HG03280 (cell line): ENCODE measurements around the gene CDH22.

Experiments used
- ATAC-seq: cut with Tn5 transposase; IDR thresholded peaks from one replicate; pipeline ENCODE4 v1.9.1; 2021; ENCODE audit warnings: mild to moderate bottlenecking, moderate library complexity; ENCODE audit not compliant: unreplicated experiment

CDH22 gene

GRCh38 chr20:46200582-46201570 lies 107.4 kb downstream of the CDH22 start:
- ATAC-seq: no peak

- no peak for ATAC-seq
Measured at GRCh38 chr20:46199198-46199597, 109.1 kb downstream of the CDH22 start.

DNA sequence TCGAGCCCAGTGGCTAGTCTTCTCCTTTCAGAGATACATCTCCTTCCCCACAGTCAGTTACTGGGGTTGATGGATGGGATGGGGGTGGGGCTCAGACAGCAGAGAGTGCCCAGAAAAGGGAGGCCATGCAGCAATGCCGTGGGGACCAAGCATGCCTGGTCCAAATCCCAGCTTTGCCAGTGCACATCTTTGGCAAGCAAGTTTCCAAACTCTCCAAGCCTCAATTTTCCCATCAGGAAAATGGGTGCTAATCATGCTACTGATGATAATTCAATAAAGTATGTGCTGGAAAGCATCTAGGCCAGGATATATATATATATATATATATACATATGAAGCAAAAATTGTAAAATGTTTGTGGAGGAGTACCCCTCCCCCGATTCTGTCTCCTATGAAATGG lies 111.3 kb downstream of the CDH22 start:
- no peak for ATAC-seq

DNA sequence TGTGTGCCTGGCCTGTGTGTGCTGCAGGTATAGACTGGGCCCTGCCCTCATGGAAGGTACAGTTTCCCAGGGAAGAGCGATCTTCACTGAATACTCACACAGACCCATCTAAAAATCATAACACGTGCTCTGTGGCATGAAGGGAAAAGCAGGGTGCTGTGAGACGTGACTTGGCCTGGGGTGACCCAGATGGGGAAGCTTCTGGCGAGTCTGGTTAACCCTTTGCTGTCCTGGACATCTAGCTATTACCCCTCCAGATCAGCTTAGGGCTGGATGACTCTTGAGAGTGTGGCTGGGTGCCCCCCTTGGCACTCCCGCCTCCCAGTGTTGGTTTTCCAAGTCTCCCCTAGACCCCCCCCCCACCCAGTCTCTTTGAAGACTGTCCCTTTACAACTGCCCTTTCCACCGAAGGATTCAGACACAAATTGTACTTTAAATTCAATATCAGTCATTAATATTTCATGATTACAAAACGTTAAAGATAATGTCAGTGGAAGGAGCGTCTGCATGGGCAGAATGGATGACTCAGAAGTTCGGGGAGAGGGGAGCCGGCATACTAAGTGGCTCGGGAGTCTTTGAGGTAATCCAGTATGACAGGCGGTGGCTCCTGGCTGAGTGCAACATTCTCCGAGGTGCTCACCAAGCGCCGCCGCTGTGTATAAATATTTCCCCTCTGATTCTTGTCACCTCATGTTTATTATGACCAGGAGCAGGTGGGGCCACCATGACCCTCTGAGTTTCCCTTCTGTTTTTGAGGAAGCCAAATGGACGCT lies 112.8 kb downstream of the CDH22 start:
- no peak for ATAC-seq

- no peak for ATAC-seq
Measured at GRCh38 chr20:46194409-46194808, 113.9 kb downstream of the CDH22 start.

DNA sequence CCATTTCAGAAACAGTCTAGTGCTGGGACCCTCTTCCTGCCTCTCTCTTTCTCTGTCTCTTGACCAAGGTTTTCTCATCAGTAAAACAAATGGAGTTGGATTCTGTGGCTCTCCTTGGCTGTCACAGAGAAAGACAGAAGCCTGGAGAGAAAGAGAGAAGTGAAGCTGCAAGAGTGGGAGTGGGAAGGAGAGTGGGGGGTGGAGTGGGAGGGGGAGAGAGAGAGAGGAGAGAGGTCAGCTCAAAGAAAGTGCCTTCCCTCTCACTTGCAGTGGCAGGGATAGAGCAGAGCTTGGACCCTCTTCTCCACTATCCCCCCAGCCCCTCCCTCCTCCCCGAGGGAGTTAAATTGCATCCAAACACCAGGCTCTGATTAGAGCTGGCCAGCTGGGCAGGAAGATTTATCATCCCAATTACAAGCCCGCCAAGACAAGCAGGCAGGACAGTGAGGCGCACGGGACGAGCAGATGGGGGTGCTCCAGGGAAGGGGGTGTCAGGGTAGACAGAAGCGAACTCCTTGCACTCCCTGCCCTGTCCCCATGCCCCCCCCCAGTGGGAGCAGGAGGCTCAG lies 115.8 kb downstream of the CDH22 start:
- no peak for ATAC-seq

DNA sequence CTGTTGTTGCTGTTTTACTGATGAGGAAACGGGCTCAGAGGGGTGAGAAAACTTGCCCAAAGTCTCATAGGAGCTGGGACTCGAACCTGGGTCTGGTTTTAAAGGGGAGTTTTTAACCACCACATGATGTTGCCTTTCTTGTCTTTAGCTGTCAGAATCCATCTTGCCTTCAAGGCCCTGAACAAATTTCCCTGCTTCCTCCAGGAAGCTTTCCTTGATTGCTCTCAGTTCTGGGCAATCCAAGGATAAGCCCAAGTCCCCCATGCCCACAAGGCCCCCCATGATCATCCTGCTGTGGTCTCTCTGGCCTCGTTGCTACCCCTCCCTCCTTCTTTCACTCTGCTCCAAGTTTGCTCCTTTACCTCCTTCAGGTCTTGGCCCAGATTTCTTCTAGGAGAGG lies 116.7 kb downstream of the CDH22 start:
- ATAC-seq: no peak

GRCh38 chr20:46191168-46191540 lies 117.1 kb downstream of the CDH22 start:
- no peak for ATAC-seq

- no peak for ATAC-seq
Measured at GRCh38 chr20:46190478-46191167, 117.7 kb downstream of the CDH22 start.

GRCh38 chr20:46188866-46189541 lies 119.3 kb downstream of the CDH22 start:
- ATAC-seq: no peak

GRCh38 chr20:46186210-46186609 lies 122.1 kb downstream of the CDH22 start:
- ATAC-seq: no peak

- ATAC-seq: no peak
Measured at GRCh38 chr20:46185353-46185752, 122.9 kb downstream of the CDH22 start.

- no peak for ATAC-seq
Measured at GRCh38 chr20:46183768-46184167, 124.5 kb downstream of the CDH22 start.

DNA sequence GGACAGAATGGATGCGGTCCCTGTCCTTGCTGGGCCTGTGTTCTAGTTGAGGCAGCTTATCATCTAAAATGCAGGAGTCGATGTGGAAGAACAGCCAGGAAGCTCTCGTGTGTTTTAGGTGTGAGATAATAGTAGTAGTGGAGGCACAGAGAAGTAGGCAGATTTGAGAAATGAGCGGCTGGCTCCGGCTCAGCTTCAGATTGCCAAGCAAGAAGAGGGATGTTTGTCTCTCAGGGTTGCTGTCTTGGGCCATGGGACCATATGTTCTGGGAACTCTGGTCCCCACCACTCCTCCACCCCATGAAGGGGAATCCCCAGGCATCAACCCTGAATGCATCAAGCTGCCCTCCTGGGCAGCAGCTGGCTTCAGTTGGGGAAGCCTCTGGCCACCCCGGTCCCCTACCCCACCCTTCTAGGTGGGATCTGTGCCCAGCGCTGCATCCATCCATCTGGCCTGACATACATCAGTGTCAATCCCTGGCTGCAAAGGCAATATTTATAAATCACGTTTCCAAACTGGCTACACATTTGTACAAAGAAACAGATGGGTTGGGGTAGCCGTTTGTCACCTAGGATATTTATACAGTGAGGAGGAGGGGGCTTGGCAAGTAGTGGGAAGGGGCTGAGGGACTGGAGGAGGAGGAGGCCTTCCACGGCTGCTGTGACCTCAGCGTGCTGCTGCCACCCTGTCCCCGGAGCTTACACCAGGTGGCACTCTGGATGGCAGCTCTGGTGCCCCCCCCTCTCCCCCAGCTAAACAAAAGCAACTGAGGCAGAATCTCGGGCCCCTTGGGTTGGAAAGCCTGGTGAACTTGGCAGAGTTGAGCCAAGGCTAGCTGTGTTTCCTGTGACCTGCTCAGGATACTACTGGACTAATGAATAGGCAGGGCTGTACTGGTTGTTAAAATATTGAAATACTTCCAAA lies 125.8 kb downstream of the CDH22 start:
- ATAC-seq: no peak

DNA sequence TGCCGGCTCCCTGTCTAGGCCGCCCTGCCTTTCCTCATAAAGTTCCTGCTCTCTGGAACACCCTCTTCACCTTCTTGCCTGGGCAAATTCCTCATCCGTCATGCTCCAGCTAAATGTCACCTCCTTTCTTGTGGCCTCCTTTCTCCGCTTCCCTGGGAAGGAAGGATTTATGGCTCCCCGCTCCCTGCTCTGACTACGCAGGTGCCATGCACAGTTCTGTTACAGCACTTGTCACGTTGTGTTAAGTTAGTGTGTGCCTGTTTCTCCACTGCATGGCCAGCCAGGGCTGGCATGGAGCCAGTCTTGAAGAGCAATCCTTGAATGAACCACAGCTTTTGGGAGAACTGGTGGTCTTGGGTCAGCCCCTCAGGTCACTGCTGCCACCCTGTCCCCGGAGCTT lies 128.4 kb downstream of the CDH22 start:
- ATAC-seq: no peak

- no peak for ATAC-seq
Measured at GRCh38 chr20:46178891-46179290, 129.4 kb downstream of the CDH22 start.

DNA sequence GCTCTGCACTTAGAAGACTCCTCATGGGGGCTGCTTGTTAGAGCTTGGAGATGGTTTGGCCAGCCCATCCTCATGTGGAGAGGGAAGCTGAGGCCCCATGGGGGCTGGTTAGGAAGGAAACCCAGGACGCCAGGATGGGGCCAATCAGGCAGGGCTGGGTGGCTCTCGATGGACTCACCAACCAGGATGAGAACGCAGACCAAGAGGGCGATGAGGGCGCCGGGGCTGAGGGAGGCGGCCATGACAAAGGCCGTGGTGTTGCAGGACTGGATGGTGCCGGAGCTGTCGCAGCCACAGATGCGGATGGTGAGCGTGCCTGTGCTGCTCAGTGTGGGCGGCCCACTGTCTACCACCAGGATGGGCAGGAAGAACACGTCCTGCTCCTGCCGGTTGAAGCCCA lies 130.5 kb downstream of the CDH22 start:
- ATAC-seq: no peak

DNA sequence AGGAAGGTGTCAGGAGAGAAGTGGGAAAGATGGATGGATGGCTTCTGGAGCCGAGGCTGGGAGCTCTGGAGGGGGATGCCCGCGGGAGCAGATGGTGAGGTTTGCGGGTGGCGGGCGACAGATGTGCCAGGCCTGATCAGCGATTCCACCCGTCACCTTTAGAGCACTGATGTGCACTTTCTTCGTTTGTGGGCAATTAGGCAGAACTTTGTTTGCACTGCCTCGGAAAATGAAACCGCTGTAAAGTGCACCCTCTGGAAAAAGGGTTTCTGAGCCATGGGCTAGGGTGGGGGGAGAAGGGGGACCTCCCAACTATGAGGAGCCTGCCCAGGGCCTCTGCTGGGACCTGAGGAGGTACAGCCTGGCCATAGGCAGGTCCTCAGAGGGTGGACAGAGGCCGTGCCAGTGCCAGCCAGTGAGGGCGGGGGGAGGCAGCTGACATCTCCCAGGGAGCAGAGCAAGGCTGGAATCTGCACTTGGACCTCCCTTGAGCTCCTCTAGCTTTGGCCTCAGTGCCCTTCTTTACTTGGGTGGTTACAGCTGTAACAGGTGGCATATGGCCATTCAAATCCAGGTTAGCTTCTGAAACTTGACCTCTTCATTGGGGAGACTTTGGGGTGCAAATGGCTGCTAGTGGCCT lies 131.4 kb downstream of the CDH22 start:
- ATAC-seq: no peak

- ATAC-seq: no peak
Measured at GRCh38 chr20:46175127-46175494, 133.2 kb downstream of the CDH22 start.
